NCI-H2081 treated with DMSO at 0.1 percent for 48 hours (cell line): ENCODE data around the gene DTX3.
"Not testable (repeated sequence)": the region's sequence is repeated elsewhere in the genome, so short reads cannot be mapped to it uniquely, and the experiment has no call there.

ENCODE experiments used
- DNase-seq: peaks from one replicate; lab custom pipeline; 2025; lab: John Stamatoyannopoulos, UW

DTX3 gene

DNA sequence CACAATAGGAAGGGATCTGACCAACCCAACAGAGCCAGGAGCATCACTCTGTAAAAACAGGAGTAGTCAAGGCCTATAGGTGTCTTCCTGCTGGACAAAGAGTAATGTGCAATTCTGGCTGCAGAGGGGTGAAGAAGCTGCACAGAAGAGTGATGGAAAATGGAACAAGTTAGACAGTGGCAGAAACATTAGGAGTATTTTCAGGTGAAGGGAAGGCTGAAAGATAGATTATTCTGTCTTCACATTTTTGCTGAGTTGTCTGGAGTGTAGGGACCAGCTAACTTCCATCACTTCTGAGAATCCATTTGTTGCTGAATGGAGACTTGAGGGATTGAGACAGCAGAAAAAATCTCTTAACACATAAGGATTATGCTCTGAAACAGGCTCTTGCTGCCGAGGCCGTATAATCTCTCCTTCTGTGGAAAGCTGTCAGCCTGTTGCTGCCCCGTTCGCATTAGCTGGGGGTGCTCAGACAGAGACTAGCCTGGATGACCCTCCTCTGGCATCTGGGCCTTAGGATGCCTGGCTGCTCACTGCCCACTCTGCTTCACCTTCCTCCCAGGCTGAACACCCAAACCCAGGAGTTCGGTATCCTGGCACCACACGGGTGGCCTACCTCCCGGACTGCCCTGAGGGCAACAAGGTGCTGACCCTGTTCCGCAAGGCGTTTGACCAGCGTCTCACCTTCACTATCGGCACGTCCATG lies 3.5 kb downstream of the DTX3 start:
- no peak for DNase-seq

DNA sequence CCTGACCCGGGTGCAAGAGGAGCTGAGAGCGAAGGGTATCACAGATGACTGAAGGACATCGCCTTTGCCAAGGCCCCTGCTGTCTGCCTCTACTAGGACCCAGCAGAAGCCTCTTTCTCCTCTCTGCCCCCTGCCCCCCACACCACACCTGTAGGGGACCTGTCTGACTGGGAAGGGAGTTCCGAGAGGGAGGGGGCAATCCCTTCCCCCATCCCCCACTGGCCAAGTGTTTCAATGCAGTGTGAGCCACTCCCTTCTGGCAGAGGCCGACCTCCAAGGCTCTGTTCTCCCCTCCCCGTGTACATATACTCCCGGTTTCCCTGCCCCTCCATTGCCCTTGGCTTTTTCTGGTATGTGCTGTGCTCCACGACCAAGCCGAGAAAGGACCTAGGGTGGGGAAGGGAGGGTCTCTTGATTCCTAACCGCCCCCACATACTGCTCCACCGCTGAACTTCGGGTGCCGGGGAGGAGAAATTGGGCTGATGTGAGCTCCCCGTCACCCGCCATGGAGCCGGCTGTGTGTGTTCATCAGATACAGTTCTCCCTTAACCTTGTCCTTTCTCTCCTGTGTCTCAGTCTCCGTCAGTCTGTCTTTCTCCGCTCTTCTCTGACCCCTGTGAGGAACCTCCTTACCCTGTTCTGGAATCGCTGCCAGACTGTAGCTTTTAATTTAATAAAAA lies 4.6 kb downstream of the DTX3 start:
- no peak for DNase-seq

DNA sequence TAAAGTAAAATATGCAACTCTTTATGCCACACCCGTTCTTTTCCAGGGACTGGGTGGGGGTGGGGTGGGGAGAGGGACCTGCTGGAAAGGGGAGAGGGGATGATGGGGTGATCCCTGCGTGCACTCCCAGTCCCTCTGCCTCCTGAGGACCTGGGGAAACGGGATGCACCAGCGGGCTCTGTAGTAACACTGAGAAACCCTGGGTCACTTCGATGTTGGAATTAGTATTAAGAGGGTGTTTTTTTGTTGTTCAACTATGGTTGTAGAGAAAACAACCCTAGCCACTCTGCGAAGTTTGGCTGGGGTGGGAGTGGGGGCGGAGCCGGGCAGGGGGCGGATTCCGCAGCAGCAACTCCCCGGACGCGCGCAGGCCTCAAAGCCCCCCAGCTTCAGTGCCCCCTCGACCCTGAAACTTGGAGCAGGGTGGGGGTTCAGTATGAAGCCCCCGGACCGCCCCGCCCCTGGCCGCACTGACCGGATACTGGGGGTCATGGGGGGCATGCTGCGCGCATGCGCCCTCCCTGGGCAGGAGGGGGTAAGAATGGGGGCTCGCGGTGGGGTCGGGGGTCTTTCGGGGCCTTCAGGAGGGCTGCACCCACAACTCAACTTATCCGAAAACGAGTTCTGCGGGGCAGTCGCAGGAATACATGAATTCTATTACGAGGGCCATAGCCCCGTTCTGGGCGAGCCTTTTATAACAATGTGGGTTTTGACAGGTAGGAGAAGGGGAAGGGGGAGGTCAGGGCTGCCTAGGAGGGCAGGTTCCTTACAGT lies 5.3 kb downstream of the DTX3 start:
- DNase-seq: no peak

DNA sequence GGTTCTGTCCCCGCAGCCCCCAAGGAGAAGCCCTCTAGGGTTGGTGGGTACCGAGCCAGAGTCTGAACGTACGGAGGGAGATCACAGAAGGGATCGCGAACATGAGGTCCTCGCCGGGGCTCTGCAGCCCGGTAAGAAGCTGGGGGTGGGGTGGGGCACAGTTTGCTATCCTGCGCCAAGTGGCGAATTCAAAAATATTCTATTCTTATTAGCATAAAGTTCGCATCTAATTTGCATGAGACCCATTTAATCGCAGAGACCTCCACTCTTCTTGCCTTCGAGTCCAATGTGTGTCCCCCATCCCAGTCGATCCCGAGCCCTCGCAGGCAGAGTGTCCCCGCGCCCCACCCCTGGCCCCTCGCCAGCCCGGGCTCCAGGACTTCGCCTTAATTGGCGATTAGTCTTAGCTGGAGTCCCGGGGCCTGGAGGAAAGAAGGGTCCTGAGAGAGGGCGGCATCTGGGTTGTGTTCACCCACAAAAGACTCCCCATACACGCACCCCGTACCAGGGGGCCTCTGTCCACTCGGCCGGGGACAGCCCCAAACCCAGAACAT lies 6.0 kb downstream of the DTX3 start:
- no peak for DNase-seq

- no peak for DNase-seq
Observed at GRCh38 chr12:57611108-57611826, 6.6 kb downstream of the DTX3 start, which contains the start of gene ARHGEF25. Gene ARHGEF25, plus strand, starts transcription at chr12:57611435. Its CDS starts 460 bp downstream, at chr12:57611895.

GRCh38 chr12:57611827-57612710 lies 7.4 kb downstream of the DTX3 start:
- no peak for DNase-seq

DNA sequence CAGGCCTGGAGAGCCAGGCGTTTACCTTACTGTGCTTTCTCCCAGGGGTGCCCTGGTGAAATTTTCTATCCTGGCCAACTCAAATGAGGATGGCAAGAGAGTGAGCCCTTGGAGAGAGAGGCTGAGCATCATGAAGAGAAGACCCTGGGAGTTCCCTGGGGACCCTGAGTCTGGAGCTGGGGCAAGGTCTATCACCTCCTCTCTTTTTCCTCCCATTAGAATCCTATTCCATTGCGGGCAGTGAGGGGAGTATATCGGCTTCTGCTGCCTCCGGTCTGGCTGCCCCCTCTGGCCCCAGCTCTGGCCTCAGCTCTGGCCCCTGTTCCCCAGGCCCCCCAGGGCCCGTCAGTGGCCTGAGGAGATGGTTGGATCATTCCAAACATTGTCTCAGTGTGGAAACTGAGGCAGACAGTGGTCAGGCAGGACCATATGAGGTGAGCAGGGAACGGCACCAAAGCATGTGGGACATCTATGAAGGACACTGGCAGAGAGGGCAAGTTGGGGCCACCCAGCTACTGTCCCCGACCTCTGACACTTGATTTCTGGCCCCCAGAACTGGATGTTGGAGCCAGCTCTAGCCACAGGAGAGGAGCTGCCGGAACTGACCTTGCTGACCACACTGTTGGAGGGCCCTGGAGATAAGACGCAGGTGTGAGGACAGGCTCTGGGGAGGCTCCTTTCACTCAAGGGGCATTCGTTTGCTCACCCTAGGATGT lies 8.2 kb downstream of the DTX3 start:
- no peak for DNase-seq

DNA sequence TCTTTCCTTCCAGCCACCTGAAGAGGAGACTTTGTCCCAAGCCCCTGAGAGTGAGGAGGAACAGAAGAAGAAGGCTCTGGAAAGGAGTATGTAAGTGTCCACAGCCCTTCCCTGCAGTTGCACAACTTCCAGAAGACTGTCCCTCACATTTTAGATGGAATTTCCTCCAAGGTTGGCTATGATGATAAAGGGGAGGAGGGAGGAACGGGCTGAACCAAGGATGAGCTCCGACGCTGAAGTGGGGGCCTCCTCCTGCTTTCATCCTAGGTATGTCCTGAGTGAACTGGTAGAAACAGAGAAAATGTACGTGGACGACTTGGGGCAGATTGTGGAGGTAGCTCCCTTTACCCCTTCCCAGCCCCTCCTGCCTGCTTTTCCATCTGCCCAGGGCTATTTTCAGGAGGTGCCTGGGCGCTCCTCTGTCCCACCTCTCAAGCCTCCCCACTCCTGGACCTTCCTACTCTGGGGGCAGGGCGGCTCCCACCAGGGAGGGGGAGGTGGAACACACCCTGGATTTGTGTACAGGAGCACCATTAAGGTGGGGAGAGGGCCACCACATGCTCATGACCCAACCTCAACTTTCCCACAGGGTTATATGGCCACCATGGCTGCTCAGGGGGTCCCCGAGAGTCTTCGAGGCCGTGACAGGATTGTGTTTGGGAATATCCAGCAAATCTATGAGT lies 8.9 kb downstream of the DTX3 start:
- no peak for DNase-seq

GRCh38 chr12:57614178-57614947 lies 9.7 kb downstream of the DTX3 start:
- no peak for DNase-seq

DNA sequence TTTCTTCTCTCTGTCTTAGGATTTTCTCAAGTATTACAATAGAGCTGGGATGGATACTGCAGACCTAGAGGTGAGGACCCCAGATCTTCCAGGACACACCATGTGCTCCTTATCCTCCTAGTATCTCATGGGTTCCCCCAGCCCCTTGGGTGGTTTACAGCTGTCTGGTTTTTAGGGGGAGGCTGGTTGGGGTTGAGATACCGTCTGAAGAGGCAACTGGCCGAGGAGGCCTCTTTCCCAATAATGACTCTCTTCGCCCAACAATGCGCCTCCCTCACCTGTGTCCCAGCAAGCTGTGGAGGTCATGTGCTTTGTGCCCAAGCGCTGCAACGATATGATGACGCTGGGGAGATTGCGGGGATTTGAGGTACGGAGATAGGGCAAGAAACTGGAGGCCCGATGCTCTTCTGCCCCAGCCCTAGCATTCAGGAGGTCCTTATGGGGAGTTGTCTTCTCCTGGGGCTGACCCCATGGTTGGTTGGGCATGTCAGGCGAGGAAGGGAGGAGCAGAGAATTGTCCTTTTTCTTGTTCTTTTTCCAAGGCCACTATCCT lies 10.4 kb downstream of the DTX3 start:
- no peak for DNase-seq

- DNase-seq: no peak
Observed at GRCh38 chr12:57615637-57616036, 11.0 kb downstream of the DTX3 start.

GRCh38 chr12:57616383-57617101 lies 11.9 kb downstream of the DTX3 start:
- no peak for DNase-seq

DNA sequence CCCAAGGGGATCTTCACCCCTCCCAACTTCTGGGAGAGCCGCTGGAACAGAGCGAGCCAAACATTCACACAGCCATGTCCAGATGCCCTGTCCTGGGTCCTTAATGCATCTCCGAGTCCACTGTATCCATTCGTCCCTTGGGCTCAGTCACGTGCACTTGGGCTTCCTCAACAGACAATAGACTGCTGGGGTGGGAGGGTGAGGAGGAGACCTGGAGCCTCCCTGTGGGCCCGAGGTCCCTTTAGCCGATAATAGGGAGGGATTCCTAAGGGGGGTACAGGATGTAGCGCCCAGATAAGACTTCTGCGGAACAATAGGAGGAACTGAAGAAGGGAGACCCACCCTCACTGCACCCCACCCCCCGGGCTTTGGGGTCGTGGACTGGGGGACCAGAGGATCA lies 13.3 kb downstream of the DTX3 start:
- DNase-seq: no peak

GRCh38 chr12:57618431-57618830 lies 13.8 kb downstream of the DTX3 start:
- DNase-seq: not testable (repeated sequence)

DNA sequence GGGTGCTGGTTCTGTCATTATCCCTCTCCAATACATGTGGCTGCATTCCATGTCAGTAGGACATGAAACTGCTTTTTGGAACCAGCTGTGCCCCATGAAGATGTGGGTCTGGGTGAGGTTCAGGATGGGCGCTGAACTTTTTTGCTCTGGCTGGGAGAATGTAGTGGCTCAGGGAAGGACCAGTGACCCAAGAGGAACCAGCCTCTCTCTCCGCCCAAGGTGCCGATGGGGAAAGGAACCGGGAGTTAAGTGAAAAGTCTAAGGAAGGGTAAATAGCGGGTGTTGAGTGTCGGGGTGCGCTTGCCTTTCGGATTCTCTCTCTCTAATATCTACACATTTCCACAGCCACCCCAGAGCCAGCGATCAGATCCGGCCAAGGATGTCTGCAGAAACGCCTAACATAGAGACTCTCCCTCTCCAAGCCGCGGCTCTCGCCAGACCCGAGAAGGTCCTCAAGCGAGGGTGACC lies 14.4 kb downstream of the DTX3 start:
- DNase-seq: no peak

GRCh38 chr12:57619434-57620244 lies 15.0 kb downstream of the DTX3 start:
- DNase-seq: no peak
